ENCODE measurements around the gene PSMD1.

The PSMD1 gene

DNA sequence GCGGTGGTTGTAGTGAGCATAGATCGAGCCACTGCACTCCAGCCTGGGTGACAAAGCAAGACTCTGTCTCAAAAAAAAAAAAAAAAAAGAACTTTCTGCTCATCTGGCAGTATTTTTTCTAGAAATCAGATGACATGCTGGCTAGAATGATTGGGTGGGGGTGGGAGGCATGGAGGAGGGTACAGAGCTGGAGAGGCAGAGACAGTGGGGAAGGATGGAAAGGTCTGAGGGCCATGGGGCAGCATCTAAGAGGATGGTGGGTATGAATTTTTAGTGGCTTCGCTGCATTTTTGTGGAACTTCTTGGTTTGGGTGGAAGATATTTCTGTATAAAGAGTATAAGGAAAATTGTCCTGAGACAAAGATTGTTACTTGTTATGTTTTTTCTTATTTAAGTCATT, 165.1 kb downstream of the PSMD1 start:
- DNase-seq (ENCODE audit: low read depth) = no peak
- H3K4me3 ChIP-seq (ENCODE audit: control insufficient read depth, low read depth, low read length) = no peak overlapping the region
- TF ChIP-seq, protein P1, sequence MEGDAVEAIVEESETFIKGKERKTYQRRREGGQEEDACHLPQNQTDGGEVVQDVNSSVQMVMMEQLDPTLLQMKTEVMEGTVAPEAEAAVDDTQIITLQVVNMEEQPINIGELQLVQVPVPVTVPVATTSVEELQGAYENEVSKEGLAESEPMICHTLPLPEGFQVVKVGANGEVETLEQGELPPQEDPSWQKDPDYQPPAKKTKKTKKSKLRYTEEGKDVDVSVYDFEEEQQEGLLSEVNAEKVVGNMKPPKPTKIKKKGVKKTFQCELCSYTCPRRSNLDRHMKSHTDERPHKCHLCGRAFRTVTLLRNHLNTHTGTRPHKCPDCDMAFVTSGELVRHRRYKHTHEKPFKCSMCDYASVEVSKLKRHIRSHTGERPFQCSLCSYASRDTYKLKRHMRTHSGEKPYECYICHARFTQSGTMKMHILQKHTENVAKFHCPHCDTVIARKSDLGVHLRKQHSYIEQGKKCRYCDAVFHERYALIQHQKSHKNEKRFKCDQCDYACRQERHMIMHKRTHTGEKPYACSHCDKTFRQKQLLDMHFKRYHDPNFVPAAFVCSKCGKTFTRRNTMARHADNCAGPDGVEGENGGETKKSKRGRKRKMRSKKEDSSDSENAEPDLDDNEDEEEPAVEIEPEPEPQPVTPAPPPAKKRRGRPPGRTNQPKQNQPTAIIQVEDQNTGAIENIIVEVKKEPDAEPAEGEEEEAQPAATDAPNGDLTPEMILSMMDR (IDR thresholded peaks at IDR 0.05; ENCODE audit: control insufficient read depth, insufficient read depth, low read depth, low read length, missing control alignments) = no peak

Measured in AG09309 (cell line).